NCI-H748 treated with DMSO at 0.1 percent for 48 hours (cell line): ENCODE results near the gene LIPJ.

Experiments
- DNase-seq: peaks from one replicate; lab custom pipeline; 2025; lab: John Stamatoyannopoulos, UW

Gene LIPJ

GRCh38 chr10:88586462-88586861, at the start of gene LIPJ:
Gene LIPJ, plus strand, starts transcription at chr10:88586762. Its CDS starts 3,926 bp downstream, at chr10:88590688.
- no peak for DNase-seq

GRCh38 chr10:88537322-88537721, 49.2 kb upstream of the LIPJ start:
- no peak for DNase-seq

- DNase-seq = no peak
Observed at GRCh38 chr10:88538048-88538447, 48.5 kb upstream of the LIPJ start.

- DNase-seq = no peak
Observed at GRCh38 chr10:88540351-88540750, 46.2 kb upstream of the LIPJ start.

- no peak for DNase-seq
Observed at GRCh38 chr10:88541116-88541626, 45.4 kb upstream of the LIPJ start.

GRCh38 chr10:88542522-88542921, 44.0 kb upstream of the LIPJ start:
- DNase-seq = no peak

- no peak for DNase-seq
Observed at GRCh38 chr10:88544140-88544870, 42.3 kb upstream of the LIPJ start.

- no peak for DNase-seq
Observed at GRCh38 chr10:88545359-88545758, 41.2 kb upstream of the LIPJ start.

- no peak for DNase-seq
Observed at GRCh38 chr10:88546497-88546896, 40.1 kb upstream of the LIPJ start.

GRCh38 chr10:88551246-88551645, 35.3 kb upstream of the LIPJ start:
- no peak for DNase-seq

- peak; percentile 6 for DNase-seq
Observed at GRCh38 chr10:88553116-88553752, 33.3 kb upstream of the LIPJ start.

GRCh38 chr10:88555190-88555908, 31.2 kb upstream of the LIPJ start:
- DNase-seq = no peak

GRCh38 chr10:88557256-88557655, 29.3 kb upstream of the LIPJ start:
- DNase-seq = no peak

- DNase-seq = no peak
Observed at GRCh38 chr10:88557658-88558057, 28.9 kb upstream of the LIPJ start.

GRCh38 chr10:88562152-88562551, 24.4 kb upstream of the LIPJ start:
- no peak for DNase-seq

- DNase-seq = no peak
Observed at GRCh38 chr10:88565072-88565471, 21.5 kb upstream of the LIPJ start.

GRCh38 chr10:88582411-88582805, 4.2 kb upstream of the LIPJ start:
- no peak for DNase-seq

GRCh38 chr10:88582806-88583583, 3.6 kb upstream of the LIPJ start, which contains the start of gene RNLS:
Gene RNLS, minus strand, starts transcription at chr10:88583318.
- DNase-seq = peak; percentile 2

GRCh38 chr10:88583584-88583957, 3.0 kb upstream of the LIPJ start:
- no peak for DNase-seq

- DNase-seq = no peak
Observed at GRCh38 chr10:88592381-88592780, 5.8 kb downstream of the LIPJ start.

GRCh38 chr10:88592906-88593305, 6.3 kb downstream of the LIPJ start:
- DNase-seq = no peak

GRCh38 chr10:88594482-88594881, 7.9 kb downstream of the LIPJ start:
- no peak for DNase-seq
